Osteoblast (primary cell): Measurements from ENCODE around the gene TALDO1. TPM values are rescaled to one million over a fixed set of nuclear protein-coding genes. Genes with fewer than 3 reads are reported as not detected.

Experiments
- DNase-seq: peaks from one replicate; pipeline ENCODE4 v3.0.0; 2011; ENCODE audit warnings: low spot score, mixed read lengths; ENCODE audit not compliant: insufficient read length; ENCODE audit errors: missing footprints
- H2AFZ ChIP-seq: 2 replicates; pipeline ENCODE4 v1.6.0; 2011; ENCODE audit warnings: mild to moderate bottlenecking, low read length
- H3K27ac ChIP-seq: 2 replicates; pipeline ENCODE4 v1.5.1; 2011; ENCODE audit warnings: mild to moderate bottlenecking, low read depth, low read length, moderate library complexity
- H3K27me3 ChIP-seq: 2 replicates; pipeline ENCODE4 v1.6.0; 2012; ENCODE audit warnings: mild to moderate bottlenecking, control low read depth, inconsistent platforms, low read length, moderate library complexity; ENCODE audit not compliant: insufficient read depth
- H3K36me3 ChIP-seq: 2 replicates; pipeline ENCODE4 v1.5.1; 2011; ENCODE audit warnings: mild to moderate bottlenecking, low read length, control low read depth, moderate library complexity; ENCODE audit not compliant: insufficient read depth
- H3K4me1 ChIP-seq: 2 replicates; pipeline ENCODE4 v1.5.1; 2011; ENCODE audit warnings: mild to moderate bottlenecking, low read length, control low read depth, moderate library complexity; ENCODE audit not compliant: insufficient read depth
- H3K4me2 ChIP-seq: 2 replicates; pipeline ENCODE4 v1.6.0; 2011; ENCODE audit warnings: mild to moderate bottlenecking, low read length; ENCODE audit not compliant: insufficient read depth
- H3K4me3 ChIP-seq: fragments of 200-600 bp; sonication (generic); 3 replicates; pipeline ENCODE4 v1.5.1; 2012; ENCODE audit warnings: mild to moderate bottlenecking, low read length, inconsistent platforms; ENCODE audit not compliant: insufficient read depth
- H3K79me2 ChIP-seq: 2 replicates; pipeline ENCODE4 v1.6.0; 2012; ENCODE audit warnings: mild to moderate bottlenecking, low read length, control low read depth, inconsistent platforms; ENCODE audit not compliant: insufficient read depth
- H3K9me3 ChIP-seq: 2 replicates; pipeline ENCODE4 v1.5.1; 2011; ENCODE audit warnings: low read depth, low read length, control low read depth
- H4K20me1 ChIP-seq: 2 replicates; pipeline ENCODE4 v1.6.0; 2012; ENCODE audit warnings: mild to moderate bottlenecking, low read length, control low read depth; ENCODE audit not compliant: insufficient read depth
- CTCF ChIP-seq: IDR thresholded peaks from 2 replicates; pipeline ENCODE4 v1.5.1; 2011; ENCODE audit warnings: mild to moderate bottlenecking, low read depth, low read length, moderate library complexity; ENCODE audit errors: extremely low read depth
- total RNA-seq: library from RNA; depleted of rRNA; stranded (reverse); fragments of >200 nt; gene quantifications from 2 replicates; pipeline ENCODE4 v1.2.3, GENCODE V29; 2012

The TALDO1 gene
- total RNA-seq, 1 donor = 204 TPM

- Histone ChIP-seq H2AFZ (no peak overlapping the region), H4K20me1 (peaks cover 56% of the 10 kb centered on the region), H3K79me2 (peaks cover 87% of the 10 kb centered on the region), H3K27ac (peak overlapping the region; percentile 48), H3K4me2 (peak overlapping the region; percentile 91), H3K36me3 (peaks cover 32% of the 10 kb centered on the region), H3K27me3 (no peaks in the 10 kb centered on the region), H3K9me3 (no peaks in the 10 kb centered on the region), H3K4me1 (peaks cover 20% of the 10 kb centered on the region), H3K4me3 (peak overlapping the region; percentile 88)
- DNase-seq = peak; percentile 95
- no peak for TF ChIP-seq CTCF
Measured at GRCh38 chr11:776561-777287, 29.5 kb downstream of the TALDO1 start.

- peaks cover 54% of the 10 kb centered on the region for H4K20me1 ChIP-seq
- no peaks in the 10 kb centered on the region for H3K9me3 ChIP-seq
- H3K4me3 ChIP-seq = peak within 1 kb of the TSS; percentile 88
- no peaks in the 10 kb centered on the region for H3K27me3 ChIP-seq
- H3K4me1 ChIP-seq = peaks cover 20% of the 10 kb centered on the region
- H3K4me2 ChIP-seq = peak within 1 kb of the TSS; percentile 91
- H3K36me3 ChIP-seq = peaks cover 27% of the 10 kb centered on the region
- peaks cover 80% of the 10 kb centered on the region for H3K79me2 ChIP-seq
- peak; percentile 100 for DNase-seq
- no peak for TF ChIP-seq CTCF
- peak within 1 kb of the TSS; percentile 65 for H2AFZ ChIP-seq
- H3K27ac ChIP-seq = peak within 1 kb of the TSS; percentile 48
Measured at GRCh38 chr11:777288-778255, 30.3 kb downstream of the TALDO1 start, which contains the start of gene GATD1. Gene GATD1 (minus strand): TSS chr11:777487. CDS start chr11:777462, 25 bp downstream.

GRCh38 chr11:778976-779954 is 32.0 kb downstream of the TALDO1 start:
- Histone ChIP-seq H4K20me1 (peaks cover 38% of the 10 kb centered on the region), H3K36me3 (peaks cover 11% of the 10 kb centered on the region), H2AFZ (no peak overlapping the region), H3K27me3 (no peaks in the 10 kb centered on the region), H3K4me3 (no peak overlapping the region), H3K79me2 (peaks cover 63% of the 10 kb centered on the region), H3K27ac (no peak overlapping the region), H3K4me2 (no peak overlapping the region), H3K4me1 (peaks cover 26% of the 10 kb centered on the region), H3K9me3 (no peaks in the 10 kb centered on the region)
- no peak for DNase-seq
- TF ChIP-seq CTCF = no peak
